LNCAP (cell line): ENCODE data around the gene FLAD1.

ENCODE experiments used
- TF ChIP-seq, protein P1 (sequence below): fragments of 450-650 bp; IDR thresholded peaks from 2 replicates; pipeline ENCODE4 v1.5.1; 2017; ENCODE audit warnings: mild to moderate bottlenecking

The FLAD1 gene

DNA sequence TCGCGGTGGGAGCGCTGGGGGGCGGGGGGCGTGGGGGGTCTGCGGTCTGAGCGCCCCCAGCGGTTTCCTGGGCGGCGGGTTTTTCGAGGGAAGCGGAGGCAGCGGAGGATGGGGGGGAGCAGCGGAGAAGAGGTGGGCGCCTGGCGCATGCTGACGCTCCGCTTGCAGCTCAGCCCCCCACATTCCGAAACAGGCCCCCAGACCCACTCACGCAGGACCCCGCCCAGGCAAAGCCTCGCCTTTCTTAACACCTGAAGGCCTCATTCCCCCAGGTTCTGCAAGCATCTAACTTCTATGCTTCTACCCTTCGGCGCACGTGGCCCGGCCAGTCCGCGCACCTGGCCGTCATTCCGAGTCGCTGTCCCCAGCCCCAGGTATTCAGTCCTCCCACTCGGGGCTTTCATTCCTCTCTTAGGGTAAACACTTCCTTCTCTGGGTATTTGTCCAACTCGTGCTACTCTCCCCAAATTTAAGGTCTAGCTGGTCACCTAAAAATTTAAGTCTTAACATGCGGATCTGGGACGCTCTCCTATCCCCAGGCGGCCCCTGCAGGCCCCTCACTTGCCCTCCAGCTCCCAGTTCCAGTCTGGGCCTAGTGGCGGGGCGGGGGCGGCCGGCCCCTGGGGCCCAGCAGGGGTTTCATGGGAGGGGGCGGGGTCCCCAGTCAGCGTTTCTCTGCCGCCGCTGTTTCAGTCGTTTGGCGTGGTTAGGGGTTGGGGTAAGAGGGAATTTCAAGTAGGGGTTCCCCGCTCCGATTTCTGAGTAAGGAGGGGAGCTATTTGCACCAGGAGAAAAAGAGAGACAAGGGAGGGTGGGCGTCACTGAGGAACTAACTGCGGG is 16.6 kb downstream of the FLAD1 start:
- TF ChIP-seq, protein P1, sequence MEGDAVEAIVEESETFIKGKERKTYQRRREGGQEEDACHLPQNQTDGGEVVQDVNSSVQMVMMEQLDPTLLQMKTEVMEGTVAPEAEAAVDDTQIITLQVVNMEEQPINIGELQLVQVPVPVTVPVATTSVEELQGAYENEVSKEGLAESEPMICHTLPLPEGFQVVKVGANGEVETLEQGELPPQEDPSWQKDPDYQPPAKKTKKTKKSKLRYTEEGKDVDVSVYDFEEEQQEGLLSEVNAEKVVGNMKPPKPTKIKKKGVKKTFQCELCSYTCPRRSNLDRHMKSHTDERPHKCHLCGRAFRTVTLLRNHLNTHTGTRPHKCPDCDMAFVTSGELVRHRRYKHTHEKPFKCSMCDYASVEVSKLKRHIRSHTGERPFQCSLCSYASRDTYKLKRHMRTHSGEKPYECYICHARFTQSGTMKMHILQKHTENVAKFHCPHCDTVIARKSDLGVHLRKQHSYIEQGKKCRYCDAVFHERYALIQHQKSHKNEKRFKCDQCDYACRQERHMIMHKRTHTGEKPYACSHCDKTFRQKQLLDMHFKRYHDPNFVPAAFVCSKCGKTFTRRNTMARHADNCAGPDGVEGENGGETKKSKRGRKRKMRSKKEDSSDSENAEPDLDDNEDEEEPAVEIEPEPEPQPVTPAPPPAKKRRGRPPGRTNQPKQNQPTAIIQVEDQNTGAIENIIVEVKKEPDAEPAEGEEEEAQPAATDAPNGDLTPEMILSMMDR = no peak

DNA sequence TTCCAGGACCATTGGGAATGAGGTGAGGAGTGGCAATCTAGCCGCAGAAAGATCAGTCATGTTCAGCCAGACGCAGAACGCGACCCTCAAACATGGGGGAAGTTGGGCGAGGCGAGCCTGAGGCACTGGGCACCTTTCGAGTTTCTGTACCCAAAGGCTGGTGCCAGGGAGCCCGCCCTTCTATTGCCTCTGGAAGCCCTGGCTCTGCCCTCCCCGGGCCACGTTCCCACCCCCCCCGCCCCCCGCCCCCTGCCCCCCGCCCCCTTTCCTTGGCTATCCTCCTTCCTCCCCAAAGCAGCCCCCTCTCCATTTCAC is 17.2 kb downstream of the FLAD1 start:
- TF ChIP-seq, protein P1 = no peak

DNA sequence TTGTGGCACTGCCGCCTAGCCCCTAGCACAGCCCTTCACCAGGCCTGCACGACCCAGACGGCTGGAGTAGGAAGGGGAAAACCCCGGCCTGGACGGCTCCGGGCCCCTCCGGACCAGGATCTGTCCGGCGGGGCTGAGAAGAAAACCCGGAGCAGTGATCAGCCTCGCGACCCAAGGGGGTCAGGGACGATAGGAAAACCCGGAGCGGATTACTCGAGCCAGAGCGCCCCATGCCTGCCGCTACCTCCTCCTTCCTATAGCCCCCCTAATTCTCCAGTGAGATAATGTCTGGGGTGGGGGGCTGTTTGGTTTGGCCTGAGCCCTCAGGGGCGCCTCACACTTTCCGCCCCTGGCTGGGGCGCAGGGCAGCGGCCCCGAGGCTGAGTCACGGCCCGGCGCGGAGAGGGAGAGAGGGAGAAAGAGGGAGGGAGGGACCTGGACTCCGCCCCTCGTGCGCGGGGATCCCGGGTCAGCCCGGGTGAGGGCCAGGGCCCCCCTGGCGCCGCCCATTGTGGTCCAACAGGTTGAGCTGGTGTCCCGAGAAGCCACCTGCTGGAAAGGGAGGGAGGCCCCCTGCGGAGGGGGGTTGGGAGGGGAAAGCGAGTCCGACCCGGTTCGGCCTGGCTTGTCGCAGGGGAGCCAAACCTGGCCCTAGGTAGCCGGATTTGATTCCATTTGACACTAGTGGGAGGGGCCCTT is 17.7 kb downstream of the FLAD1 start:
- TF ChIP-seq, protein P1 = no peak

- TF ChIP-seq, protein P1 = no peak
These were observed 18.2 kb downstream of the FLAD1 start for GRCh38 chr1:155001425-155001674.

- TF ChIP-seq, protein P1 = peak; percentile 60
These were observed 18.7 kb downstream of the FLAD1 start for GRCh38 chr1:155001675-155002463.

- TF ChIP-seq, protein P1 = no peak
These were observed 19.5 kb downstream of the FLAD1 start, which contains the start of gene ZBTB7B for GRCh38 chr1:155002464-155003226. Gene ZBTB7B (plus strand): TSS chr1:155002802. CDS start chr1:155014661, 11,859 bp downstream.

DNA sequence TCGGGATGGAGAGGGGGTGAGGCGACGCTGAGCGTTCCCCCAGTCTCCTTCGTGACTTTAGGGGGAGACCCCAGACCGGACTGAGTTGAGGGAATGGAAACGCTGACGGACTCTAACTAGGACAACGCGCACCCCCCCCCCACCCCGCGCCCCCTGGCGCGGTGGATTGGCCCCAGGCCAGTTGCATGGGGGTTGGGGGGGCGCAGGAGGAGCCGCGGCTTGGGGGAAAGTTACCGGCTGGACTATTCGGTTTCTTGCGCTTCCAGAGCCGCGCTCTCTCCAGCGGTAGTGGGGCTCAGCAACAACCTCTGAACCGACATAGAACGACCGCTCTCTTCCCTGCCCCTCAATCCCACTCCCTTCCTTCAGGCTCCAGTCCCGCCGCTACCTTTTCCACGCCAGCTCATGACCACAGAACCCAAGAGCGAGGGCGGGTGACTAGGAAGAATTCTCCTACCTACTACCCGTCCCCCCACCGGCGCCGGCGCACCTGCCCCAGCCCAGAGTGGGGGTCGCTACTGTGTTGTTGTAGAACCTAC is 20.2 kb downstream of the FLAD1 start:
- TF ChIP-seq, protein P1 = no peak
